K562 (cell line): ENCODE measurements around the gene KIAA0319L. TPM values are rescaled to one million over a fixed set of nuclear protein-coding genes. Genes with fewer than 3 reads are reported as not detected.

Experiments
- ATAC-seq: fragments of 200-7000 bp; cut with Tn5 transposase; 3 replicates; pipeline ENCODE4 v1.9.1; 2020; ENCODE audit warnings: moderate library complexity
- BruUV-seq: library from RNA; stranded (reverse); fragments of 400-500 nt; replicated peaks from 2 replicates; lab custom pipeline; 2021; lab: Mats Ljungman, UMichigan
- CTCF ChIA-PET: fragments of 300-600 bp; formaldehyde crosslinking; extraction: SDS; loops from one replicate; lab custom pipeline; 2021; ENCODE audit warnings: low intra/inter-chr PET ratio; lab: Yijun Ruan, JAX
- POLR2A ChIA-PET: fragments of 300-600, 350-650 bp; sonication (Branson Sonifier 250); formaldehyde crosslinking; extraction: SDS; loops from one replicate; lab custom pipeline; 2021; ENCODE audit warnings: antibody characterized with exemption, inconsistent platforms; lab: Yijun Ruan, JAX
- DNase-seq, 4 experiments: peaks; one replicate each; pipeline versions ENCODE4 v3.0.0 to v3.0.0-alpha.2; 2011 to 2018; ENCODE audit warnings: low spot score in 3 of 4, mixed read lengths in 3 of 4; ENCODE audit errors: extremely low read depth in 1 of 4
- FAIRE-seq: peaks from 2 replicates; lab custom pipeline; 2011; peaks lifted over from hg19 to GRCh38; lab: Jason Lieb, UNC
- H2AFZ ChIP-seq: 2 replicates; pipeline ENCODE4 v1.6.0; 2011; ENCODE audit warnings: low read depth, low read length, control low read depth, inconsistent platforms
- H3K27ac ChIP-seq: fragments of 200-600 bp; 3 replicates; pipeline ENCODE4 v1.8.0; 2011; ENCODE audit warnings: low read depth, mild to moderate bottlenecking, control low read depth, inconsistent platforms, low read length, moderate library complexity, mixed read lengths; ENCODE audit errors: extremely low read depth
- H3K27me3 ChIP-seq, 2 experiments: fragments of 300-600 bp in 1 of 2; 2 replicates in 1 of 2; 3 replicates in 1 of 2; pipeline versions ENCODE4 v1.6.0 to v1.8.0; 2011; ENCODE audit warnings: inconsistent platforms in 2 of 2, low read length in 2 of 2, mild to moderate bottlenecking in 1 of 2, mixed read lengths in 1 of 2, moderate library complexity in 1 of 2; ENCODE audit not compliant: control insufficient read depth in 2 of 2, insufficient read depth in 2 of 2
- H3K36me3 ChIP-seq: fragments of 300-600 bp; 3 replicates; pipeline ENCODE4 v1.8.0; 2011; ENCODE audit warnings: mild to moderate bottlenecking, low read length, inconsistent platforms; ENCODE audit not compliant: control insufficient read depth, insufficient read depth
- H3K4me1 ChIP-seq, 2 experiments: fragments of 200-600 bp in 1 of 2; replicated peaks in 1 of 2; 2 replicates in 1 of 2; 3 replicates in 1 of 2; pipeline versions ENCODE4 v1.5.1 to v1.8.0; 2011; ENCODE audit warnings: inconsistent platforms in 2 of 2, low read length in 2 of 2, mild to moderate bottlenecking in 1 of 2, mixed read lengths in 1 of 2, moderate library complexity in 1 of 2; ENCODE audit not compliant: control insufficient read depth in 2 of 2, insufficient read depth in 2 of 2
- H3K4me2 ChIP-seq: 2 replicates; pipeline ENCODE4 v1.6.1; 2011; ENCODE audit warnings: low read length, control low read depth, inconsistent platforms, mixed read lengths; ENCODE audit not compliant: insufficient read depth
- H3K4me3 ChIP-seq: fragments of 200-600 bp; sonication (generic), shearing (Covaris generic); 2 replicates; pipeline ENCODE4 v1.5.1; 2016; ENCODE audit warnings: control low read depth, inconsistent platforms
- H3K79me2 ChIP-seq: fragments of 200-600 bp; 3 replicates; pipeline ENCODE4 v1.8.0; 2011; ENCODE audit warnings: low read length, inconsistent platforms; ENCODE audit not compliant: control insufficient read depth, insufficient read depth
- H3K9ac ChIP-seq, 2 experiments: 2 replicates each; pipeline versions ENCODE4 v1.6.0 to v1.6.1; 2011; ENCODE audit warnings: low read depth in 2 of 2, low read length in 2 of 2, control low read depth in 1 of 2, inconsistent platforms in 1 of 2, mild to moderate bottlenecking in 1 of 2, mixed read lengths in 1 of 2; ENCODE audit not compliant: insufficient read depth in 1 of 2
- H3K9me1 ChIP-seq: one replicate; pipeline ENCODE4 v1.6.0; 2011; ENCODE audit warnings: inconsistent platforms, mild to moderate bottlenecking, low read length, moderate library complexity; ENCODE audit not compliant: control insufficient read depth, insufficient read depth
- H3K9me3 ChIP-seq: replicated peaks from 2 replicates; pipeline ENCODE4 v1.5.1; 2011; ENCODE audit warnings: low read depth, low read length, inconsistent platforms; ENCODE audit not compliant: control insufficient read depth, insufficient read depth
- H4K20me1 ChIP-seq: replicated peaks from 2 replicates; pipeline ENCODE4 v1.6.1; 2011; ENCODE audit warnings: low read length, inconsistent platforms, mixed read lengths; ENCODE audit not compliant: control insufficient read depth, insufficient read depth
- HIVEP1 ChIP-seq: fragments of 250-450 bp; sonication (Bioruptor Pico); IDR thresholded peaks from 2 replicates; pipeline ENCODE4 v1.4.0; 2020; ENCODE audit warnings: mild to moderate bottlenecking
- PCBP1 ChIP-seq: fragments of 200-400 bp; formaldehyde crosslinking; IDR thresholded peaks from 2 replicates; pipeline ENCODE4 v1.6.1; 2018; ENCODE audit warnings: mild to moderate bottlenecking, low read depth, low read length; ENCODE audit not compliant: poor library complexity, severe bottlenecking
- SIN3B ChIP-seq: fragments of 450-650 bp; IDR thresholded peaks from 2 replicates; pipeline ENCODE4 v1.6.1; 2017; ENCODE audit warnings: low read depth, mild to moderate bottlenecking, moderate library complexity
- ZNF75A ChIP-seq: fragments of 450-650 bp; formaldehyde crosslinking; IDR thresholded peaks from 2 replicates; pipeline ENCODE4 v1.4.0; 2020; ENCODE audit warnings: mild to moderate bottlenecking
- WGBS: fragments of 100-300 bp; shearing (Covaris generic); methylation state at CpG from one replicate; pipeline ENCODE4 v1.1.6; 2016; ENCODE audit warnings: low coverage, mixed read lengths; ENCODE audit not compliant: insufficient coverage; ENCODE audit errors: missing lambda C conversion rate; 5-methylcytosine and 5-hydroxymethylcytosine counted together
- in situ Hi-C: fragments of 300-500 bp; cut with MboI; formaldehyde crosslinking; loops from 4 replicates; pipeline ENCODE4 v1.15.0; 2018; ENCODE audit warnings: inconsistent platforms, mixed read lengths
- intact Hi-C: fragments of 100-400 bp; cut with micrococcal nuclease; formaldehyde crosslinking; loops from 2 replicates; pipeline ENCODE4 v1.14.2; 2022
- polyA plus RNA-seq, 8 experiments: library from polyadenylated mRNA; depleted of rRNA in 4 of 8; stranded (reverse) in 5 of 8; unstranded in 3 of 8; fragments of >200 nt; fragmentation: Nextera tagmentation in 2 of 8; fragmentation: Illumina TruSeq in 1 of 8; extraction: Ambion mirVana in 2 of 8; extraction: Trizol in 1 of 8; gene quantifications; 2 replicates each; pipeline versions ENCODE4 v1.2.1 to v1.2.3, GENCODE V29; 2011 to 2014; ENCODE audit warnings: inconsistent platforms in 1 of 8, missing spikeins in 1 of 8
- total RNA-seq, 7 experiments: library from RNA; depleted of rRNA in 6 of 7; stranded (reverse); fragments of >200 nt in 6 of 7; fragmentation: Illumina TruSeq in 2 of 7; extraction: Trizol in 2 of 7; gene quantifications; 2 replicates each; pipeline versions ENCODE4 v1.2.1 to v1.2.3, GENCODE V29; 2011 to 2021; ENCODE audit warnings: low replicate concordance in 1 of 7
- TF ChIP-seq, protein P1 (sequence below), 3 experiments: fragments of 200-800 bp in 1 of 3; sonication (Bioruptor generic) in 1 of 3; sonication (generic) in 1 of 3; formaldehyde crosslinking in 1 of 3; IDR thresholded peaks; 2 replicates each; pipeline versions ENCODE4 v1.6.1 to v1.8.0; 2016 to 2022; ENCODE audit warnings: mild to moderate bottlenecking in 2 of 3, missing compliant biosample characterization in 2 of 3, missing genetic modification characterization in 2 of 3, missing genetic modification reagents in 1 of 3

The KIAA0319L gene
- total and polyA plus RNA-seq, 9 of the 15 experiments (the other 6 are each of a cell fraction or from before 2014, with no cell fraction given) = 2.4 to 51.7 (median 27.4) TPM

DNA sequence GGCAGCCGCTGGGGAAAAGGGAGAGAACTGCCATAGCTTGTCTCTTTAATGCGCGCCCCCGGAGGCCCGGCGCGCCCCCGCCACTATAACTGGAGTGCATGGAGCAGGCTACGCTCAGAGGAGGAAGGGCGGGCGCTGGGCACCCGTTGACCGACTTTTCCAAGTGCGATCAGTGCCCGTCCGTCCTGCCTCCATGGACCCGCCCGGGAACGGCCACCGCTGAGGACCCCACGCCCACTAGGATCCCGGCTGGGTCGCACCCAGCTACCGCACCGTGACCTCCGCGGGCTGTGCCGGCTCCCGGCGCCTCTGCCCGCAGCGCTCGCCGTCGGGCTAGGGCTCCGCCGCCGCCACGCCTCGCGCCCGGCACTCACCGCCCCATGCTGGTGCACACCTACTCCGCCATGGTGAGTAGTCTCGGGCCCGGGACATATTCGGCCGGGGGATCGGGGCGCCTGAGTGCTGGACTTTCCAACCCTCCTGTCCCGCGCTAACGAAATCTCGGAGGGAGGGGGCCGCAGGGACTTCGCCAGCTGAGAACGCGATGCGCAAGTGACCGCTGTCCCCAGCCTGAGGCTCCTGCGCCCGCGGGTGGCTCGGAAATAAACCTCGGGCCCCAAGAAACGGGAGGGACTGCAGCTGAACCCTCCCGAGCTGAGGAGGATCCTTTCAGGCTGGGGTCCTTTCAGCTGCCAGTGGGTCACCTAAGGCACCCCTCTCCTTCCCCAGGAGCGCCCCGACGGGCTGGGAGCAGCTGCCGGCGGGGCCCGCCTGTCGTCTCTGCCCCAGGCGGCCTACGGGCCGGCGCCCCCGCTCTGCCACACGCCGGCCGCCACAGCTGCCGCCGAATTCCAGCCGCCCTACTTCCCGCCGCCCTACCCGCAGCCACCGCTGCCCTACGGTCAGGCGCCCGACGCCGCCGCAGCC, 16.3 kb upstream of the KIAA0319L start, which contains the start of gene TFAP2E:
Gene TFAP2E (plus strand): TSS at position 117 of the 927 bp plus-strand sequence. CDS start 264 bp downstream, at position 381.
- intact Hi-C loops = no loop called here
- Histone ChIP-seq H3K4me3 (no peak within 1 kb of the TSS), H3K9me3 (no peaks in the 10 kb centered on the region), H2AFZ (no peak within 1 kb of the TSS), H3K27ac (no peak within 1 kb of the TSS), H3K27me3 (peaks cover 3 to 18% of the 10 kb centered on the region in 2 experiments; a peak in 4 of 5 replicates), H3K4me1 (peaks cover 11 to 33% of the 10 kb centered on the region in 2 experiments), H3K36me3 (no peaks in the 10 kb centered on the region), H3K4me2 (no peak within 1 kb of the TSS), H3K9me1 (no peaks in the 10 kb centered on the region), H3K79me2 (no peaks in the 10 kb centered on the region), H4K20me1 (0 out of 2 replicates have a peak, but pooled peaks cover 5% of the 10 kb centered on the region), H3K9ac (no peak within 1 kb of the TSS)
- no peak for DNase-seq
- in situ Hi-C loops = no loop called here
- TF ChIP-seq SIN3B = no peak
- TF ChIP-seq PCBP1 = no peak
- TF ChIP-seq HIVEP1 (CRISPR knock-in tag) = no peak
- TF ChIP-seq ZNF75A (CRISPR knock-in tag) = no peak
- TF ChIP-seq, protein P1, sequence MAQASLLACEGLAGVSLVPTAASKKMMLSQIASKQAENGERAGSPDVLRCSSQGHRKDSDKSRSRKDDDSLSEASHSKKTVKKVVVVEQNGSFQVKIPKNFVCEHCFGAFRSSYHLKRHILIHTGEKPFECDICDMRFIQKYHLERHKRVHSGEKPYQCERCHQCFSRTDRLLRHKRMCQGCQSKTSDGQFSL (CRISPR knock-in tag; IDR thresholded peaks at IDR 0.05) = no peak
- TF ChIP-seq, protein P1 (tag; IDR thresholded peaks at IDR 0.05) = no peak
- CTCF ChIA-PET = no interaction called here
- 66% methylated on average over 50 of the region's 95 CpGs for WGBS
- no TSS peak for BruUV-seq
- no peak for ATAC-seq
- POLR2A ChIA-PET = interaction anchor here (0.7 to 1.3 kb wide), 4 partner anchors 11 to 158 kb away, joined by 3 read pairs; no protein-coding TSS in a partner anchor
- no peak for FAIRE-seq
